Activated CD4-positive, alpha-beta memory T cell treated with anti-CD3 and anti-CD28 coated beads for 36 hours (primary cell): ENCODE data around the gene HHAT. TPM values are rescaled to one million over a fixed set of nuclear protein-coding genes. Genes with fewer than 3 reads are reported as not detected.

Experiments
- CTCF ChIA-PET: fragments of 350-600 bp; sonication (Branson Sonifier 250); formaldehyde crosslinking; loops from one replicate; lab custom pipeline; 2021; ENCODE audit warnings: antibody characterized with exemption, inconsistent platforms; lab: Charles Lee
- POLR2A ChIA-PET: fragments of 350-600 bp; sonication (Branson Sonifier 250); formaldehyde crosslinking; loops from one replicate; lab custom pipeline; 2021; ENCODE audit warnings: antibody characterized with exemption; lab: Charles Lee
- DNase-seq: peaks from one replicate; pipeline ENCODE4 v3.0.0-alpha.2; 2020
- H3K27ac Mint-ChIP-seq: one replicate; pipeline ENCODE4 v1.8.0; 2021; ENCODE audit warnings: mixed read lengths
- H3K27me3 Mint-ChIP-seq: one replicate; pipeline ENCODE4 v1.8.0; 2021; ENCODE audit warnings: mixed read lengths
- H3K36me3 Mint-ChIP-seq: one replicate; pipeline ENCODE4 v1.8.0; 2021; ENCODE audit warnings: mixed read lengths
- H3K4me1 Mint-ChIP-seq: one replicate; pipeline ENCODE4 v1.8.0; 2021; ENCODE audit warnings: low read depth, mixed read lengths
- H3K4me3 Mint-ChIP-seq: one replicate; pipeline ENCODE4 v1.8.0; 2021; ENCODE audit warnings: mild to moderate bottlenecking, mixed read lengths
- H3K9me3 Mint-ChIP-seq: one replicate; pipeline ENCODE4 v1.8.0; 2021; ENCODE audit warnings: mixed read lengths
- intact Hi-C: fragments of 100-400 bp; cut with micrococcal nuclease; formaldehyde crosslinking; loops from one replicate; pipeline ENCODE4 v1.15.1; 2023
- total RNA-seq, 2 experiments: library from RNA; stranded (reverse); gene quantifications; one replicate each; pipeline ENCODE4 v1.2.3, GENCODE V29; 2021

The HHAT gene
- total RNA-seq, result 1 to 10 TPM; 1.6 to 1.8 TPM

DNA sequence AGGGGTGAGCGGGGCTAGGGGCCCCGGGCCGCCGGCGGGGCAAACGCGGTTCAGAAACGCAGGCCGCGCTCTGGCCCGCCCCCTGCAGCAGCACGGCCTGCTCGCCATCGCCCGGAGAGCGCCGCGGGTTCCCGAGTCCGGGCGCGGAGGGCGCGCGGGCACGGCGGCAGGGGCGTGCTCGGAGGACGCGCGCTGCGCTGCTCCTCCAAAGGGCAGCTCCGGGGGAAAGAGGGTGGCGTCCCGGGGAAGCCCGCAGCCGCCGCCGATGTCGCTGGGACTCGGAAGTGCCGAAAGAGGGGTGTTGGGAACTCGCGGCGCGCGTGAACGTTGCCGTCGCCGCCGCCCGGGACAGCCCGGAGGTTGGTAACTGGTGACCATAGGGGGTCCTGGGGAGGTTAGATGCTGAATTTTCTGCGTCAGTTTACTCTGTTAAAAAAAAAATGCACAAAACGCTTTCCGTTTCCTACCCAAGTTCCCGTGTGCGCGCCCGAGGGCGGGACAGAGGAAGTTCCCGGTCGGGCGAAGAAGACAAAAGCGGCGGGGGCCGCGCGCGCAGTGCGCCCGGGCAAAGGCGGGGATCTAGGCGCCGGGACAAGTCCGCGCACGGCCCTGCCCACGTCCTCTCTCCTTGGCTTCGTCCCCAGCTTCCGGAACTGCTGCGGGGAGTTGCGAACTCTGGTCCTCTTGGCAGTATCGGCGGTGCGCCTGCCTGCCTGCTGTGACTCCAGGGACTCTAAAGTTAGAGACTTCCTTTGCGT lies at the start of gene HHAT:
TSS of gene HHAT (plus strand) at position 157 of the 758 bp plus-strand sequence. CDS start 20,074 bp downstream, outside the sequence.
- ChIA-PET CTCF (interaction anchor here (0.5 to 3.0 kb wide), 3 partner anchors 13 to 71 kb away, joined by 3 to 8 read pairs (median 3); no protein-coding TSS in a partner anchor), POLR2A (interaction anchor here (1.1 kb wide), 1 partner anchor 45 kb away, joined by 8 read pairs; no protein-coding TSS in a partner anchor)
- DNase-seq, result peak; percentile 76
- Mint-ChIP-seq H3K36me3 (no peaks in the 10 kb centered on the region), H3K4me3 (peak within 1 kb of the TSS; percentile 89), H3K27me3 (peaks cover 5% of the 10 kb centered on the region), H3K27ac (peak within 1 kb of the TSS; percentile 91), H3K9me3 (peaks cover 4% of the 10 kb centered on the region), H3K4me1 (peaks cover 42% of the 10 kb centered on the region)
- intact Hi-C loops, result loop anchor here (2.0 kb wide), 1 partner anchor 18 kb away; no protein-coding TSS in a partner anchor

DNA sequence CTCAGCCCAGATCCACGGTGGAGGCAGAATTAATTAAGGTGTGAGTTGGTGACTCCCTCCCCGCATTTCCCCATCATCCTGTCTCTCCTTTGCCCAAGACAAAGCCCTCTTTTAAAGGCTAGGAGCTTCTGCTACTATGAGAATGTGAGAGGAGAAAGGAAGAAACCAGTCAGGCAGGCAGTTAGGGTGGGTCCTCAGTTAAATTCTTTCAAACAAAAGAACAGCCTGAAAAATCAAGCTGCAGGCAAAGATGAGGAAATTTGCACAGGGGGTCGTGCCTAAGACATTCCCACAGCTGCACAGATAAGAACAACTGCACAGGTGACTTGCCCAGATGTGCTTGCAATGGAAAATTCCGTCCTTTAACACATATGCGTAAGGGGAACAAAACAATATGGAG lies 48.5 kb upstream of the HHAT start:
- H3K36me3 Mint-ChIP-seq, result peaks cover 3% of the 10 kb centered on the region
- POLR2A ChIA-PET, result no interaction called here
- H3K4me3 Mint-ChIP-seq, result no peak overlapping the region

DNA sequence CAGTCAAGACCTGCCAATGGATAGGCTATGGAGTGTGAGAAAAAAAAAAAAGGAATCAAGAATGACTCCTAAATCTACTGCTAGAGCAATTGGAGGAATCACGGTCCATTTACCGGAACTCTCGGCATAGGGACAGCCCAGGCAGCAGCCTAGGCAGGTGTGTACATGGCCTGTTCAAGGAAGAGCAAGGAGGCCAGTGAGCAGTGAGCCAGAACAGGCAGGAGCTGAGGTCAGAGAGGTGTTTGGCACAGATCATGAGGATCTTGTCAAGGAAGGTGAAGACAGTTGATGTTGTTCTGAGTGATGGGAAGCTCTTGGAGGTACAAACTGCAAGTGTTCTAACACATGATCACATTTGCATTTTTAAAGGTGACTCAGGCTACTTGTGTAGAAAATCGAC lies 40.6 kb upstream of the HHAT start:
- Mint-ChIP-seq H3K27me3 (peaks cover 42% of the 10 kb centered on the region), H3K9me3 (no peaks in the 10 kb centered on the region), H3K36me3 (no peaks in the 10 kb centered on the region), H3K27ac (no peak overlapping the region), H3K4me3 (no peak overlapping the region), H3K4me1 (peaks cover 5% of the 10 kb centered on the region)
- no peak for DNase-seq
- POLR2A ChIA-PET, result no interaction called here
- CTCF ChIA-PET, result no interaction called here
- intact Hi-C loops, result no loop called here

More for the DNA sequence above, 48.5 kb upstream of the HHAT start:
- DNase-seq, result no peak
- peaks cover 21% of the 10 kb centered on the region for H3K9me3 Mint-ChIP-seq
- CTCF ChIA-PET, result no interaction called here
- no peaks in the 10 kb centered on the region for H3K4me1 Mint-ChIP-seq
- intact Hi-C loops, result no loop called here
- peaks cover 19% of the 10 kb centered on the region for H3K27me3 Mint-ChIP-seq
- no peak overlapping the region for H3K27ac Mint-ChIP-seq

- no peak for DNase-seq
- Mint-ChIP-seq H3K27me3 (peaks cover 42% of the 10 kb centered on the region), H3K4me3 (no peak overlapping the region), H3K27ac (no peak overlapping the region), H3K4me1 (peaks cover 5% of the 10 kb centered on the region), H3K9me3 (no peaks in the 10 kb centered on the region), H3K36me3 (no peaks in the 10 kb centered on the region)
- ChIA-PET POLR2A (no interaction called here), CTCF (no interaction called here)
- intact Hi-C loops, result no loop called here
These were observed 39.5 kb upstream of the HHAT start for GRCh38 chr1:210289248-210289647.

DNA sequence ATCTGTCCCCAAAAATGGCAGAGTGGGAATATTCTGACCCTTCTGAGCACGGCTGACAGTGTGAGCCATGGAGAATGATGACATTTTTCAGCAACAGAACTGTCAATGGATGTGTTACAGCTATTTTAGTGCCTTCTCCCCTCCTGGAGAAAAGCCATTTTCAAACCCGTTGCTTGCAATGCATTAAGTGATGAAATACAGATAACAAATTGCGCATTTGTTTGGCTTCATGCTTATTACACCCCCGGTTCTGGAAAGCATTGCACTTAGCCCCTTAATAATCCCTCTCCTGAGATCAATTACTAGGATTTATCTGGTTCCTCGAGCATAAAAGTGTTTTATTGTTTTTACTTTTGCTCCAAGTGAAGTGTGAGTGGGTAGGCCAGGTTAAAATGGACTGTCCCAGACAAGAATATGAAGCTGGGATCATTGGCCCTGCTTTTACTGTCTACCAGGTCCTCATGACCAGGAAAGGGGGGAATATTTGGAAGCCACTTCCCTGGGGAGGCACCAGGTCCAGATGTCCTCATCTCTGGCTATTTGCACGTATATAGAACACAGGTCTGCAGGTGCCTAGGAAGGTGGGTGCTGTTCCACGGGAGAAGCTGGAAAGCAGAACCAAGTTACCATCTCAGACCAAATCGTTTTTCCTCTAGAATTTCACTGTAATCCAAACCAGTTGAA lies 37.5 kb upstream of the HHAT start:
- ChIA-PET POLR2A (no interaction called here), CTCF (interaction anchor here (1.0 kb wide), 1 partner anchor 19 kb away, joined by 3 read pairs; no protein-coding TSS in a partner anchor)
- DNase-seq, result no peak
- Mint-ChIP-seq H3K9me3 (no peaks in the 10 kb centered on the region), H3K4me1 (peaks cover 5% of the 10 kb centered on the region), H3K36me3 (no peaks in the 10 kb centered on the region), H3K27ac (no peak overlapping the region), H3K27me3 (peaks cover 41% of the 10 kb centered on the region), H3K4me3 (no peak overlapping the region)
- intact Hi-C loops, result no loop called here

- H3K36me3 Mint-ChIP-seq, result no peaks in the 10 kb centered on the region
- H3K4me1 Mint-ChIP-seq, result peaks cover 5% of the 10 kb centered on the region
- no peak overlapping the region for H3K4me3 Mint-ChIP-seq
- no peaks in the 10 kb centered on the region for H3K9me3 Mint-ChIP-seq
- ChIA-PET CTCF (interaction anchor here (0.9 to 1.2 kb wide), 3 partner anchors 9 to 108 kb away, joined by 3 to 4 read pairs (median 3); no protein-coding TSS in a partner anchor), POLR2A (interaction anchor here (1.0 kb wide), 1 partner anchor 20 kb away, joined by 3 read pairs; no protein-coding TSS in a partner anchor)
- intact Hi-C loops, result no loop called here
- H3K27me3 Mint-ChIP-seq, result peaks cover 41% of the 10 kb centered on the region
- DNase-seq, result no peak
- no peak overlapping the region for H3K27ac Mint-ChIP-seq
These were observed 36.9 kb upstream of the HHAT start for GRCh38 chr1:210291786-210292230.

DNA sequence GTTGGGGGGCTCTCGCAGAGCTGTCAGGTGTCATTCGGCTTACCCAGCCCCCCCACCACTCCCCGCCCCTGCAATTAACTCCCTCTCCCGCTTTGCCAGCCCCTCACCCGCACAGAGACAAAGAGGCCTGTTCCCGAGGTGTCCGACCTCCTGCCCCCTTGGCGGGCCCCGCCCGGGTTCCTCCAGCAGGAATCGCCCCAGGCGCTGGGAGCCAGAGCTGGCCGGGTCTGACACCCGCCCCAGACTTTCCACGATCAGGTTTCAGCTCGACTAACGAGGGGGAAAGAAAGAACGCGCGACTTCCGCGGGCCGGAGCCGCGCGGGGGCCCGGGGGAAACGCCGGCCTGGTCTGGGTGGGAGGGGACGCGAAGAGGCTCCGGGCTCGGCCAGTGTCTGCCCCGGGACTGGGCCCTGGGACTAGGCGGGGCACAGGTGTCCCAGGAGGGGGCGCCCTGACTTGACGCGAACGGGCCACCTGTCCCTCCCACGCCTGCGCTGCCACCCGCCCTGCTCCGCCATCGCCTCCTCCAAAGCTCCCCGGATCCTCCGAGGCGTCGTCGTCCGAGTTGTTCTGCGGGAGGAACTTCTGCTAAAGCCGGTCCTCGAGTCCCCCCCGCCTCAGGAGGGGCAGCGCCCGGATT lies 36.4 kb upstream of the HHAT start:
- intact Hi-C loops, result no loop called here
- H3K27me3 Mint-ChIP-seq, result peaks cover 41% of the 10 kb centered on the region

GRCh38 chr1:210293171-210293607 lies 35.5 kb upstream of the HHAT start:
- Mint-ChIP-seq H3K36me3 (no peaks in the 10 kb centered on the region), H3K9me3 (no peaks in the 10 kb centered on the region), H3K4me1 (peaks cover 5% of the 10 kb centered on the region), H3K4me3 (no peak overlapping the region), H3K27ac (no peak overlapping the region), H3K27me3 (peaks cover 40% of the 10 kb centered on the region)
- no peak for DNase-seq
- intact Hi-C loops, result no loop called here
- POLR2A ChIA-PET, result no interaction called here
- CTCF ChIA-PET, result interaction anchor here (1.0 to 1.2 kb wide), 4 partner anchors 10 to 151 kb away, joined by 3 to 4 read pairs (median 3); no protein-coding TSS in a partner anchor

More for the DNA sequence above, 36.4 kb upstream of the HHAT start:
- H3K9me3 Mint-ChIP-seq, result no peaks in the 10 kb centered on the region
- CTCF ChIA-PET, result interaction anchor here (0.9 to 1.2 kb wide), 6 partner anchors 9 to 150 kb away, joined by 3 to 4 read pairs (median 3); no protein-coding TSS in a partner anchor
- H3K27ac Mint-ChIP-seq, result no peak overlapping the region
- peak overlapping the region; percentile 9 for H3K4me3 Mint-ChIP-seq
- peaks cover 5% of the 10 kb centered on the region for H3K4me1 Mint-ChIP-seq
- POLR2A ChIA-PET, result interaction anchor here (1.0 kb wide), 1 partner anchor 20 kb away, joined by 3 read pairs; no protein-coding TSS in a partner anchor
- DNase-seq, result peak; percentile 62
- no peaks in the 10 kb centered on the region for H3K36me3 Mint-ChIP-seq

- H3K36me3 Mint-ChIP-seq, result no peaks in the 10 kb centered on the region
These were observed 33.5 kb upstream of the HHAT start for GRCh38 chr1:210294999-210295745.

DNA sequence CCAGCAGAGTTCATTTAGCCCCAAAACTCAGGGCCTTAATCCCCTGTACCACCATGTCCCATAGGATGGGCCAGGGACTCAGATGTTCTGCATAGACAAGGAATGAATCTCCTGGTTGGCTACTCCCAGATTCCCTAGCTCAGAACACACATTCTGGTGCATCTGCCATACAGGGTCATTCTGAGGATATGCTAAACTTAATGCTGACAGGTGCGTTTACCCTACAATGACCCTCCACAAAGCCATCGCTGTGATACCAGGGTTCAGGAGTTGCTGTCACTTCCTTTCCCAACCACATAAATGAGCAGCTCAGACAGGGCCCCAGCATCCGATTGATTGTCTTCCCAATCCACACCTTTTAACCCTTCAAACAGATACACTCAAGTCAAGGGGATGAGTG lies 32.0 kb upstream of the HHAT start:
- Mint-ChIP-seq H3K4me3 (no peak overlapping the region), H3K27ac (no peak overlapping the region), H3K9me3 (no peaks in the 10 kb centered on the region), H3K36me3 (no peaks in the 10 kb centered on the region), H3K4me1 (peaks cover 5% of the 10 kb centered on the region), H3K27me3 (peaks cover 22% of the 10 kb centered on the region)
- intact Hi-C loops, result no loop called here
- POLR2A ChIA-PET, result no interaction called here
- DNase-seq, result no peak
- CTCF ChIA-PET, result no interaction called here

More at GRCh38 chr1:210294999-210295745, 33.5 kb upstream of the HHAT start:
- Mint-ChIP-seq H3K9me3 (no peaks in the 10 kb centered on the region), H3K4me3 (no peak overlapping the region), H3K27me3 (peaks cover 30% of the 10 kb centered on the region), H3K4me1 (peaks cover 5% of the 10 kb centered on the region), H3K27ac (no peak overlapping the region)
- ChIA-PET CTCF (no interaction called here), POLR2A (no interaction called here)
- intact Hi-C loops, result no loop called here
- no peak for DNase-seq

GRCh38 chr1:210298296-210298695 lies 30.4 kb upstream of the HHAT start:
- H3K36me3 Mint-ChIP-seq, result no peaks in the 10 kb centered on the region
- CTCF ChIA-PET, result no interaction called here
- POLR2A ChIA-PET, result no interaction called here
- H3K27ac Mint-ChIP-seq, result no peak overlapping the region
- peaks cover 16% of the 10 kb centered on the region for H3K27me3 Mint-ChIP-seq
- intact Hi-C loops, result no loop called here
- no peaks in the 10 kb centered on the region for H3K4me1 Mint-ChIP-seq
- no peak overlapping the region for H3K4me3 Mint-ChIP-seq
- DNase-seq, result no peak
- H3K9me3 Mint-ChIP-seq, result no peaks in the 10 kb centered on the region
